ENCODE measurements around the gene ROBO1. TPM values are rescaled to one million over a fixed set of nuclear protein-coding genes. Genes with fewer than 3 reads are reported as not detected.
A peak's percentile ranks its signal among the peaks of the same experiment; 100 is the strongest.

ROBO1 gene
- total RNA-seq, 1 experiment from 2014 or later, result 7.0 TPM

DNA sequence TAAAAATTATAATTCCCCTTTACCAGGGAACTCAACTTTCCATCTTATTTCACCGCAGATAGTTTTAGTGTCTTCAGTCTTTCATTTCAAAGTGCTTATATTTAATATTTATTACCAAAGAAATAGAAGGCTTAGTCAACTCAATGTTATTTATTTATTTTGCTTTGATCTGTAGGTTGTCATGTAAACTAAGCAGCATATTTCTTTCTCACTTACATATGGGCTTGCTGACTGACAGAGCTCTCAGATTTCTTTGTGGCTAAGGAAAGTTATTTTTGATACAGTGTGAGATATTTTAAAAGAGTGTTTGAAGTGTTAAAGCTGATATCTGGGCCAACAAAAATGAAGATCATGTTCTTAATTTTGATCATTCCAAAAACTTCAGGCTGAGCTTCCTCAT lies 331.4 kb downstream of the ROBO1 start:
- Histone ChIP-seq H3K27me3 (no peaks in the 10 kb centered on the region), H3K36me3 (no peaks in the 10 kb centered on the region), H3K9me3 (no peaks in the 10 kb centered on the region), H3K4me3 (no peak overlapping the region)
- DNase-seq, result no peak

DNA sequence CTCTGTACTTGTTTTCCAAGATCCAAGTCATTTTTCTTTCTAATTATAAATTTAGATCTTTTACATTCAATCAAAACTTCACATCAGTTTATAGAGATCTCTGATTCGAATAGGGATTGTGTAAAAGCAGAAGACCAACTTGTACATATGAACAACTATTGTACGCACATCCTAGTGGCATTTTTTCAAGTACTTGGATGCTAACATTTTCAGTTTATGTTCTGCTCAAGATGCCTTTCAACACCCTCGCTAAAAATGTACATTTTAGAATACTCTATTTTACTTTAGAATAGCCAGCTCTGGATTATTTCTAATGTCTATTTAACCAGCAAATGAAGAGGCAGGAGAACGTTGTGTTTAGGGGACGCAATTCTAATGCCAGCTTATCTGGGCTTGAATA lies 340.7 kb downstream of the ROBO1 start:
- no peak for DNase-seq
- H3K4me3 ChIP-seq, result no peak overlapping the region
- H3K27me3 ChIP-seq, result no peaks in the 10 kb centered on the region
- H3K36me3 ChIP-seq, result no peaks in the 10 kb centered on the region
- H3K9me3 ChIP-seq, result no peaks in the 10 kb centered on the region

DNA sequence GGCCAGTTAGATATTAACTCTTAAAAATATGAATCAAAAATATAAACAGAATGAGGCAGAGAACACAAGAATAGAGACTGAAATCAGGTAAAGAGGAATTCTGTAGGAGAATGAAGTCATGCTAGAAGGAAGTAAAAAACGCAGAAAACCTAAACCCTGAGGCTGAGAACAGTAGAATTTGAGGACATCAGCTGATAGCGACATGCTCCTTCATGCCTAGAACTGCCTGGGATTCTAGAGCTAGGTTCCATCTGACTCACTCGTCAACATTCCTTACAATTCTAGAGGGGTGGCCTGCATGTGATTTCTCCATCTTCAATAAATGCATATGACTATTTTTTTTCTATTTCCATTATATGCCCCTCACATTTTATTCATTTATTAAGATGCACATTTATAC lies 343.0 kb downstream of the ROBO1 start:
- H3K27me3 ChIP-seq, result no peaks in the 10 kb centered on the region
- no peaks in the 10 kb centered on the region for H3K36me3 ChIP-seq
- no peak for DNase-seq
- H3K4me3 ChIP-seq, result no peak overlapping the region
- no peaks in the 10 kb centered on the region for H3K9me3 ChIP-seq

DNA sequence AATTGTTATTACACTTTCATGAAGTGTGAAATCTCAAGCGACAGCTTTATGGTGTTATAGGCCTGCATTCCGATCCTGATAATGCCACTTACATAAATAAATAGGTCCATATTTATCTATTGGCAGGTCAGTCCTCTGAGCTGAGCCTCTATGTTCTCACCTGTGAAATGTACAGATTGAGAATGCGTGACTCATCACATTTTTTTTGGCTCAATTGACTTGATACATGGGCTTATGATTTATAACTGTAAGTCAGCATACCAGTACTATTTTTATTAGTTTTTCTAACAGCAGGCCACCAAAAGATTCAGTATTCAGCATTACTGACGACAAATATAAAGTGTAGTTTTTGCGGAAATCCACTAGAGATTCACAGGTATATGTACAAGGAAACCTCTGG lies 344.4 kb downstream of the ROBO1 start:
- no peak for DNase-seq
- H3K36me3 ChIP-seq, result no peaks in the 10 kb centered on the region
- no peak overlapping the region for H3K4me3 ChIP-seq
- no peaks in the 10 kb centered on the region for H3K27me3 ChIP-seq
- H3K9me3 ChIP-seq, result no peaks in the 10 kb centered on the region

DNA sequence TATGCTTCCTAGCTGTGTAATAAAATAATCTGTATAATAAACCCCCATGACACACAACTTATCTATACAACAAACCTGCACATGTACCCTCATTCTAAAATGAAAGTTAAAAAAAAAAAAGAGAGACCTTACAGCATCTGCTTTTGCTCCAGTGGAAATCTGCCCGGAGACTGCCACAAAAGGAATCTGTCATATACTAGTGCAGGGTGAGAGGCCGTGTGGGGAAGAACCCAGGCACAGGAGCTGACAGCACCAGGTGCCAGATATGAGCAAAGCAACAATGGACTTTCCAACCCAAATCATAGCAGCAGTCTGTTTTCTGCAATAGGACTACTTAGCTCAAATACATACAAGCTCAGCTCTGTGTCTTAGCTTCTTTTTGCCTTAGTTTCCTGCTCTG lies 346.5 kb downstream of the ROBO1 start:
- Histone ChIP-seq H3K4me3 (no peak overlapping the region), H3K36me3 (no peaks in the 10 kb centered on the region), H3K27me3 (no peaks in the 10 kb centered on the region), H3K9me3 (no peaks in the 10 kb centered on the region)
- DNase-seq, result no peak

DNA sequence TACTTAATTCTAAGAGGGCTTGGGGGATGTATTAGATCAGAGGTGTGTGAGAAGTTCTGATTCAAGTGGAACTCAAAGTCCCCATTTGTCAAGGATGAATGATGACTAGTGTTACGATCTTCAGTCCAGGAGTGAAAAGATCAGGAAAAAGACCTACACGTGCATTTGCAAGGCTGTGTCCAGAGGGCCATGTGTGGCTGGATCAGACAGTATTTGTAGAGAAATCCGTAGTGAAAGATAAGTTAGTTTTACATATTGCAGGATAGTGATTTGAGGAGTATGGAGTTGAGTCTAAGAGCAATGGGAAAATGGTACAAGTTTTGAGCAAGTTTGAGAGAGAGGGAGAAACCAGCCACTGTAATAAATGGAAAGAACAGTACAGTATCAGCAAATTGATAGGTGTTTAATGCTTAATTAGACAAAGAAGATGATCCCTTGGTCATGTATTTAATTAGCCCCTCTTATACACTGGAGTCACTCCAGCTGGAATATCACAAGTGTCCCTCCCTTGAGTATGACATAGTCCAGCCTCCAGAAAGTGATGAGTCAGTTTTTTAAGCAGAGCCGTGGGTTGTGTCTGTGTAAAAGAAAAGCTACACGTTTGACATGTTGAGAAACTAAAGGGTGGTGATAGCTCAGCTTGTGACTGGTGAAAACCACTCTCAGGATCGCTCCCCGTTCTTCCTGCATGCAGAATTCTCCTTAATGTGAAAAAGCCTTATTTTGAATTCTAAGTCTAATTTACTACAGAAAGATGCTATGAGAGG lies 348.8 kb downstream of the ROBO1 start:
- no peak overlapping the region for H3K4me3 ChIP-seq
- H3K9me3 ChIP-seq, result no peaks in the 10 kb centered on the region
- DNase-seq, result no peak
- no peaks in the 10 kb centered on the region for H3K36me3 ChIP-seq
- H3K27me3 ChIP-seq, result no peaks in the 10 kb centered on the region

DNA sequence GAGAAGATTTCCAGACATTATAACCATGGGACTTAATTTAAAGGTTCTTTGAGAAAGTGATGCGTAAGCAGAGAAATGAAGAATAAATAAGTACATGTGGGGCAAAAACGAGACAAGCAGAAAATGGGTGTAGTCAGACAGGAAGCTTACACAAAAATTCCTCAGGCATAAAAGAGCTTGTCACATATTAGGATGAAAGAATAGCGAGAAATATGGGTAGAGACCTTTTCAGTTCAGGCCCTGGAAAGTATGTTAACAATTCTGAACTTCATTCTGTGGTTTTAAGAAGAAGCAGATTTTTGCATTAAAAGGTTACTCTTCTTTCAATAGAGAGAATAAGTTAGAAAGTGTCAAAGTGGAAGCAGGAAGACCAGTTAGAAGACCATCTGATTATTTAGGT lies 352.4 kb downstream of the ROBO1 start:
- Histone ChIP-seq H3K9me3 (no peaks in the 10 kb centered on the region), H3K36me3 (no peaks in the 10 kb centered on the region), H3K4me3 (no peak overlapping the region), H3K27me3 (no peaks in the 10 kb centered on the region)
- no peak for DNase-seq

DNA sequence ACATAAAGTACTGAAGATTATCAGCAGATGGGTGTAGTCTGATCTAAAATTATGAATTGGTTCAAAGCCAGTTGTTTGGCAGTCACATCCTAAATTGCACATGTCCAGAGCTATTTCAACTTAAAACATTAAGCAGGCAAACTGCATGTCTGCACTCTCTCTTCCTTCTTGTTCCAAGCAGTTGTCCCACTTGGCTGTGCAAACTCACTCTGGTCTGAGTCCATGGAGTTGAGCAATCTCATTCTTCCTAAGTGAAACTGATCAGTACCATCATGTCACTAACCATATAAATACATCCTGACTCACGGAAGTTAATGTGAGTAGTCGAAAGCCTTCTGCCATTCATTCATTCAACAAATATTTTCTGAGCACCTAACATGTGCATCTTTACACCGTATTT lies 353.0 kb downstream of the ROBO1 start:
- Histone ChIP-seq H3K36me3 (no peaks in the 10 kb centered on the region), H3K27me3 (no peaks in the 10 kb centered on the region), H3K4me3 (no peak overlapping the region), H3K9me3 (no peaks in the 10 kb centered on the region)
- DNase-seq, result peak; percentile 43

DNA sequence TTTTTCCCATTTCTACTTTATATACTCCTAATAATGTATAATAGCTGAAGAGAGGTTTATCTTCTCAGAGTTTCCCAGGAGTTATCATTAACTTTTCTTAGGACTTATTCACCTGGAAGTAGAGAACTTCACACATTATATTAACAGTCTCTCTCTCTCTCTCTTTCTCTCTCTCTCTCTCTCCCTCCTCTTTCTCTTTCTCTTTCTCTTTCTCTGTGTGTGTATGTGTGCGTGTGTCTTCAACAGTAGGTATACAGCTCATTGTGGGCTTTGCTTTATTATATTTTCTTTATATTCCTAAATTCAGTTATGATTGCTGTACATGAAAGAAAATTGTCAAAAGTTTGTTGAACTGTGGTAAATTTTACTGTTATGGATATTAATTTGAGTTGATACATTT lies 353.8 kb downstream of the ROBO1 start:
- Histone ChIP-seq H3K27me3 (no peaks in the 10 kb centered on the region), H3K36me3 (no peaks in the 10 kb centered on the region), H3K4me3 (no peak overlapping the region), H3K9me3 (no peaks in the 10 kb centered on the region)
- no peak for DNase-seq

DNA sequence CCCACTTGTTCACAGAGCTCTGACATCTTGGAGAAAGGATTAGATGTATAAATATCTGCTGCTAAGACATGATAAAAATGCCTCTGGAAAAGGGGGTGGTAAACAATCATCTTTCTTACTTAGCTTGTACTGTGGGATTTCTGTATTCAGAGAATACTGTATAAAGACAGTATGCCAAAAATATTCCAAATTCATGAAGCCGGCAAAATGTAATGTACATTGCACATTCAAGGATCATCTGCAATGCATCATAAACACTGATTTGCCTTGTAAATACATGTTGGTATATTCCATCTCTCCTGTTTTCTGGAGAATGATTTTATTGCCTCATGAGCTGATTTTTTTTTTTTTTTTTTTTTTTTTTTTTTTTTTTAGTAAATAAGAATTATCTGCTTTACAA lies 355.3 kb downstream of the ROBO1 start:
- no peak for DNase-seq
- Histone ChIP-seq H3K36me3 (no peaks in the 10 kb centered on the region), H3K27me3 (no peaks in the 10 kb centered on the region), H3K9me3 (no peaks in the 10 kb centered on the region), H3K4me3 (no peak overlapping the region)

DNA sequence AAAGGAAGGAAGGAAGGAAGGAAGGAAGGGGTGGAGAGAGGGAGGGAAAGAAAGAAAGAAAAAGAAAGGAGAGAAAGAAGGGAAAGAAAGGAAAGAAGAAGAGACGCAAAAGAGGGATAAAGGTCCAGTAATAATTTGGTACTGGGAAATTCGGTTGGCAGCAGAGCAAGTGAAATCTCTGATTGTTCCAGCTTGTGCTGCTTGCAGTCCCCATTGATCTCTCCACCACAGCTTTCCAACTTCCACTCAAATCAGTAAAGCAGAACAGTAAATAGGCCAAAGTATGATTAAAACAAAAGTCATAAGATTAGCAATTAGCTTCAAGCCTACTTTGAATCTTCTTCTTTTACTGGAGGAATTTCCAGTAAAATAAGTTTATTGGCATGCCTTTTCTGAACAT lies 357.2 kb downstream of the ROBO1 start:
- Histone ChIP-seq H3K27me3 (no peaks in the 10 kb centered on the region), H3K9me3 (no peaks in the 10 kb centered on the region), H3K36me3 (no peaks in the 10 kb centered on the region), H3K4me3 (no peak overlapping the region)
- no peak for DNase-seq

DNA sequence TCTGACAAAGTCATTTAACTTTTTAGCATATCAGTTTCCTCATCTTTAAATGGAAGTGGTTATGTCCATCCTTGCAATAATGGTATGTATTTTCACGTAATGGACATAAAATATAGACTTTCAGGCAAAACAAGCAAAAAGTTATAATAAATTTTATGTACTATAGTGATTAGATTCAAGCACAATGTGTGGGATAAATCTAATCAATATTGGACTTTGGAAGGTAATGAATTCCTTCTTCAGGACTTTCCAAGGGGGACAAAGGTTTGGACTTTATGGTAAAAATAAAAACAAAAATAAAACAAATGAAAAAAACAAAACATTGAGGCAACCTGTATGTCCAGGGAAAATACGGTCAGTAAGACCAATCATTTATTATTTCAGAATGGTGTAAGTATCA lies 357.7 kb downstream of the ROBO1 start:
- no peaks in the 10 kb centered on the region for H3K9me3 ChIP-seq
- no peak for DNase-seq
- no peaks in the 10 kb centered on the region for H3K27me3 ChIP-seq
- H3K36me3 ChIP-seq, result no peaks in the 10 kb centered on the region
- no peak overlapping the region for H3K4me3 ChIP-seq

DNA sequence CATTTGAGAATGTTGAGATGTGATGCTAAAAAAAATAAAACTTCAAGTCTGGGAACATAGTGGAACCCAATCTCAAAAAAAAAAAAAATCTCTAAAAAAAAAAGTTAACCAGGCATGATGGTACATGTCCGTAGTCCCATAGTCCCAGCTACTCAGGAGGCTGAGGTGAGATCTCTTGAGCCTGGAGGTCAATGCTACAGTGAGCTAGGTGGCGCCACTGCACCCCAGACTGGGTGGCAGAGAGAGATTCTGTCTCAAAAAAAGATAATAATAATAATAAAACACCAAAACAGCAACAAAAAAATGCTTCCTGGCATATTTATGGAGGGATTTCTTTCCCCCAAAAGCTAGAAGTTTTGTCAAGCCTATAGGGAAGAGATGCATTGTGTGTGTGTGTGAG lies 361.6 kb downstream of the ROBO1 start:
- DNase-seq, result no peak

DNA sequence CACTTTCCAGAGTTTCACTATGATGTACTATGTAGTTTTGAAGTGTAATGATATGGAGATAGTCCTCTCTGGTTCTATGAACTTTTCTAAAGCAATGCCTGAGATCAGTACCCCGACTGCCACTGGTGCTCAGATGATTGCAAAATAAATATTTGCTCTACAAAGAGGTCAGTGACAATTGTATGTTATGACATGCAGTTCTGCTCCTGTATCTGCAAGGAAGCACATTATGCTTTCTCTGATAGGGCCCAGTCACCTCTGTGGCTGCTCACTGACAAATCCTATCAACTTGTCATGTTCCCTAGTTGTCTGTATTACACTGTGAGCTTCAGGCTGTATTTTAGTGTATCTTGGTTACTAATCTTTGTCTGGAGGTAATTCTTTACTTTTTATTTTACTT lies 362.6 kb downstream of the ROBO1 start:
- no peaks in the 10 kb centered on the region for H3K36me3 ChIP-seq
- H3K9me3 ChIP-seq, result no peaks in the 10 kb centered on the region
- H3K27me3 ChIP-seq, result no peaks in the 10 kb centered on the region
- H3K4me3 ChIP-seq, result no peak overlapping the region
- DNase-seq, result no peak

More for the DNA sequence above, 361.6 kb downstream of the ROBO1 start:
- no peaks in the 10 kb centered on the region for H3K9me3 ChIP-seq
- no peaks in the 10 kb centered on the region for H3K27me3 ChIP-seq
- no peaks in the 10 kb centered on the region for H3K36me3 ChIP-seq
- H3K4me3 ChIP-seq, result no peak overlapping the region

DNA sequence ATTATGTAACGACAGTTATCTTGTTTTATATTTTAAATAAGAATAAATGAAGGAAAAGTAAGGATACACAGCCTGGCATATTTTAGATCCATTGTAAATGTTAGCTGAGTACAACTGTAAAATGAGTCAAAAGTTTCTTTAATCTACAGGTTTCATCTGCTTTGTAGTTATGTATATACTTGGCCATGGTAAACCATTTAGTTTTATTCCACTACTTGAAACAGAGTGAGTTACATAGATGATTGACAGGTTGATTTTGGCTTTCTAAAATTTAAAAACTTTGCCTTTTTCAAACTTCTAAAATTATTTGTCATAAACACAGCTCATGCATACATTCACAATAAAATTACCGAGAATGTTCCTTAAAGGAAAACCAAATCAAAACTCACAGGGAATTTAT lies 371.2 kb downstream of the ROBO1 start:
- Histone ChIP-seq H3K27me3 (no peaks in the 10 kb centered on the region), H3K36me3 (no peaks in the 10 kb centered on the region), H3K9me3 (no peaks in the 10 kb centered on the region), H3K4me3 (no peak overlapping the region)
- no peak for DNase-seq

DNA sequence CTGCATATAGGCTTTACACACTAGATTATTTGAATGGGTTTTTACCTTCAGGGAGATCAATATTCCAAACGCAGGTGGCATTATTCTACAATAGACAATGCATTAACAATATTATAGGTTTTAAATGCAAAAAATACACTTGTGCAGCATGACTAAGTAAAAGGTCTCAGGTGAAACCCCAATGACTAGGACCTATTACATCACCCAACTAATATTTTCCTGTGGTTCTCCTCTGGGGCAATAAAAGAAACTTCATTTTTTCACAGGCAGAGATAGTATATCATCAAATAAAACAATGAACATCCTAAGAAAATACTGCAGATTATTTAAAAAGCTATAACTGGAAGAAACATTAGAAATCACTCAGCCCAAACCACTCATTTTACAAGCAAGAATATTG lies 375.3 kb downstream of the ROBO1 start:
- H3K4me3 ChIP-seq, result no peak overlapping the region
- H3K9me3 ChIP-seq, result no peaks in the 10 kb centered on the region
- no peaks in the 10 kb centered on the region for H3K27me3 ChIP-seq
- H3K36me3 ChIP-seq, result no peaks in the 10 kb centered on the region
- DNase-seq, result no peak

DNA sequence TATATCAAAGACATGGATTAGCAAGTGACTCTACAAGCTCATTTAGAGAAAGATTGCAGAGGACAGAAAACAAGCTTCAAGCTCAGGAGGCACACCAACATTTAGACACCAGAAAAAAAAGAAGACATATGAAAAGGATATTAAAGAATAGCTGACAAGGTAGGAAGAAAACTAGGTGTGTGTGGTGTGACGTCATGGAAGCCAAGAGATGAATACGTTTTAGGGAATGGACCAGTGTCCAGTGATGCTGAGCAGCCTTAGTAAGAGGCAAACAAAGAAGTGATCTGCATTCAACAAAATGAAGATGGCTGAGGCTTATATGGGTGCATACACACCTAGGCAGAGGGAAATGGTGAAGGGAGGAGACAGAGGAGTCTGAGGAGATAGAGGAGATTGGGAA lies 377.4 kb downstream of the ROBO1 start:
- H3K4me3 ChIP-seq, result no peak overlapping the region
- H3K27me3 ChIP-seq, result no peaks in the 10 kb centered on the region
- DNase-seq, result no peak
- no peaks in the 10 kb centered on the region for H3K9me3 ChIP-seq
- H3K36me3 ChIP-seq, result no peaks in the 10 kb centered on the region

DNA sequence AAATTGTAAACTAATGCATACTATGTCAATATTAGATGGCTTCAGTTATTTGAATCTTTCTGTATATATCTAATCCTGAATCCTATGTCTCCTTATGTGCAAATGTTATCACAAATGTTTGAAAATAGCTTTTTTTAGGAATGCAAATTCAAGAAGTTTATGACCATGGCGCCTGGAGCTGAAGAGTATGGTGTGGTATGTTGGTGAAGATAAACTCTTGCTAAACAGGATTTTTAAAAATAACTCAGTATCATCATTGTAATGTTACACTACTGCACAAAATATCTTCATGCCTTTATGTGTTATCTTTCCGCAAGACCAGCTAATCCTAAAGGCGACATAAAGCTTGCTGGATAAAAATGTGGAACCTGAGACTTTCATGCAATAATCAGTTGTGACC lies 382.6 kb downstream of the ROBO1 start:
- no peaks in the 10 kb centered on the region for H3K27me3 ChIP-seq
- no peak overlapping the region for H3K4me3 ChIP-seq
- DNase-seq, result no peak
- no peaks in the 10 kb centered on the region for H3K36me3 ChIP-seq
- H3K9me3 ChIP-seq, result no peaks in the 10 kb centered on the region

Data from MG63 (cell line).